HL-60 (cell line): ENCODE results near the gene RBPJL.

ENCODE experiments used
- DNase-seq, 2 experiments: peaks; one replicate each; pipeline ENCODE4 v3.0.0-alpha.2; 2010 to 2020; ENCODE audit warnings: low read depth in 1 of 2, low spot score in 1 of 2
- H3K27ac ChIP-seq: fragments of 250-450 bp; sonication (Bioruptor Pico); replicated peaks from 2 replicates; pipeline ENCODE4 v1.5.1; 2020; ENCODE audit warnings: mild to moderate bottlenecking, moderate library complexity
- H3K27me3 ChIP-seq: fragments of 250-450 bp; sonication (Bioruptor Pico); 2 replicates; pipeline ENCODE4 v1.5.1; 2021; ENCODE audit warnings: mild to moderate bottlenecking, moderate library complexity; ENCODE audit not compliant: insufficient read depth, poor library complexity, severe bottlenecking
- H3K4me3 ChIP-seq: replicated peaks from 2 replicates; pipeline ENCODE4 v1.5.1; 2011; ENCODE audit warnings: mild to moderate bottlenecking, control low read depth, low read length; ENCODE audit not compliant: insufficient read depth
- GABPA ChIP-seq: IDR thresholded peaks from 2 replicates; pipeline ENCODE4 v1.6.1; 2012; ENCODE audit warnings: low read depth
- POLR2AphosphoS5 ChIP-seq: IDR thresholded peaks from 2 replicates; pipeline ENCODE4 v1.6.1; 2012; ENCODE audit warnings: low read depth
- SPI1 ChIP-seq: IDR thresholded peaks from 2 replicates; pipeline ENCODE4 v1.6.1; 2012; ENCODE audit warnings: low read depth, mild to moderate bottlenecking, borderline replicate concordance
- TF ChIP-seq, protein P1 (sequence below): IDR thresholded peaks from one replicate; pipeline ENCODE4 v1.5.1; 2011; ENCODE audit warnings: low read length, control low read depth, inconsistent platforms; ENCODE audit not compliant: insufficient read depth
- TF ChIP-seq, protein P2 (sequence below): IDR thresholded peaks from 2 replicates; pipeline ENCODE4 v1.6.1; 2012; ENCODE audit warnings: low read depth; ENCODE audit not compliant: insufficient replicate concordance

Gene RBPJL

DNA sequence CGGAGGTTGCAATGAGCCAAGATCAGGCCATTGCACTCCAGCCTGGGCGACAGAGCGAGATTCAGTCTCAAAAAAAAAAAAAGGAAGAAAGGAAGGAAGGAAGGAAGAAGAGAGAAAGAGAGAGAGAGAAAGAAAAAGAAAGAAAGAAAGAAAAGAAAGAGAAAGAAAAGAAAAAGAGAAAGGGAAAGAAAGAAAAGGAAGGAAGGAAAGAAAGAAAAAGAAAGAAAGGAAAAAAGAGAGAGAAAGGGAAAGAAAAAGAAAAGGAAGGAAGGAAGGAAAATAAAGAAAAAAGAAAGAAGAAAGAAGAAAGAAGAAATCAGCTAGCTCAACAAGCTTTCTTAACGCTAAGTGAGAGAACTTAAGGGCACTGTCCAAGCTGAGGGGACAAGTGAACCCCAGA, 9.0 kb downstream of the RBPJL start:
- TF ChIP-seq, protein P1, sequence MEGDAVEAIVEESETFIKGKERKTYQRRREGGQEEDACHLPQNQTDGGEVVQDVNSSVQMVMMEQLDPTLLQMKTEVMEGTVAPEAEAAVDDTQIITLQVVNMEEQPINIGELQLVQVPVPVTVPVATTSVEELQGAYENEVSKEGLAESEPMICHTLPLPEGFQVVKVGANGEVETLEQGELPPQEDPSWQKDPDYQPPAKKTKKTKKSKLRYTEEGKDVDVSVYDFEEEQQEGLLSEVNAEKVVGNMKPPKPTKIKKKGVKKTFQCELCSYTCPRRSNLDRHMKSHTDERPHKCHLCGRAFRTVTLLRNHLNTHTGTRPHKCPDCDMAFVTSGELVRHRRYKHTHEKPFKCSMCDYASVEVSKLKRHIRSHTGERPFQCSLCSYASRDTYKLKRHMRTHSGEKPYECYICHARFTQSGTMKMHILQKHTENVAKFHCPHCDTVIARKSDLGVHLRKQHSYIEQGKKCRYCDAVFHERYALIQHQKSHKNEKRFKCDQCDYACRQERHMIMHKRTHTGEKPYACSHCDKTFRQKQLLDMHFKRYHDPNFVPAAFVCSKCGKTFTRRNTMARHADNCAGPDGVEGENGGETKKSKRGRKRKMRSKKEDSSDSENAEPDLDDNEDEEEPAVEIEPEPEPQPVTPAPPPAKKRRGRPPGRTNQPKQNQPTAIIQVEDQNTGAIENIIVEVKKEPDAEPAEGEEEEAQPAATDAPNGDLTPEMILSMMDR = no peak
- TF ChIP-seq, protein P2, sequence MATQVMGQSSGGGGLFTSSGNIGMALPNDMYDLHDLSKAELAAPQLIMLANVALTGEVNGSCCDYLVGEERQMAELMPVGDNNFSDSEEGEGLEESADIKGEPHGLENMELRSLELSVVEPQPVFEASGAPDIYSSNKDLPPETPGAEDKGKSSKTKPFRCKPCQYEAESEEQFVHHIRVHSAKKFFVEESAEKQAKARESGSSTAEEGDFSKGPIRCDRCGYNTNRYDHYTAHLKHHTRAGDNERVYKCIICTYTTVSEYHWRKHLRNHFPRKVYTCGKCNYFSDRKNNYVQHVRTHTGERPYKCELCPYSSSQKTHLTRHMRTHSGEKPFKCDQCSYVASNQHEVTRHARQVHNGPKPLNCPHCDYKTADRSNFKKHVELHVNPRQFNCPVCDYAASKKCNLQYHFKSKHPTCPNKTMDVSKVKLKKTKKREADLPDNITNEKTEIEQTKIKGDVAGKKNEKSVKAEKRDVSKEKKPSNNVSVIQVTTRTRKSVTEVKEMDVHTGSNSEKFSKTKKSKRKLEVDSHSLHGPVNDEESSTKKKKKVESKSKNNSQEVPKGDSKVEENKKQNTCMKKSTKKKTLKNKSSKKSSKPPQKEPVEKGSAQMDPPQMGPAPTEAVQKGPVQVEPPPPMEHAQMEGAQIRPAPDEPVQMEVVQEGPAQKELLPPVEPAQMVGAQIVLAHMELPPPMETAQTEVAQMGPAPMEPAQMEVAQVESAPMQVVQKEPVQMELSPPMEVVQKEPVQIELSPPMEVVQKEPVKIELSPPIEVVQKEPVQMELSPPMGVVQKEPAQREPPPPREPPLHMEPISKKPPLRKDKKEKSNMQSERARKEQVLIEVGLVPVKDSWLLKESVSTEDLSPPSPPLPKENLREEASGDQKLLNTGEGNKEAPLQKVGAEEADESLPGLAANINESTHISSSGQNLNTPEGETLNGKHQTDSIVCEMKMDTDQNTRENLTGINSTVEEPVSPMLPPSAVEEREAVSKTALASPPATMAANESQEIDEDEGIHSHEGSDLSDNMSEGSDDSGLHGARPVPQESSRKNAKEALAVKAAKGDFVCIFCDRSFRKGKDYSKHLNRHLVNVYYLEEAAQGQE = no peak
- TF ChIP-seq SPI1 (no peak), GABPA (no peak), POLR2AphosphoS5 (no peak)
- H3K4me3 ChIP-seq = no peak overlapping the region
- H3K27me3 ChIP-seq = no peaks in the 10 kb centered on the region
- H3K27ac ChIP-seq = no peak overlapping the region
- DNase-seq = no peak

DNA sequence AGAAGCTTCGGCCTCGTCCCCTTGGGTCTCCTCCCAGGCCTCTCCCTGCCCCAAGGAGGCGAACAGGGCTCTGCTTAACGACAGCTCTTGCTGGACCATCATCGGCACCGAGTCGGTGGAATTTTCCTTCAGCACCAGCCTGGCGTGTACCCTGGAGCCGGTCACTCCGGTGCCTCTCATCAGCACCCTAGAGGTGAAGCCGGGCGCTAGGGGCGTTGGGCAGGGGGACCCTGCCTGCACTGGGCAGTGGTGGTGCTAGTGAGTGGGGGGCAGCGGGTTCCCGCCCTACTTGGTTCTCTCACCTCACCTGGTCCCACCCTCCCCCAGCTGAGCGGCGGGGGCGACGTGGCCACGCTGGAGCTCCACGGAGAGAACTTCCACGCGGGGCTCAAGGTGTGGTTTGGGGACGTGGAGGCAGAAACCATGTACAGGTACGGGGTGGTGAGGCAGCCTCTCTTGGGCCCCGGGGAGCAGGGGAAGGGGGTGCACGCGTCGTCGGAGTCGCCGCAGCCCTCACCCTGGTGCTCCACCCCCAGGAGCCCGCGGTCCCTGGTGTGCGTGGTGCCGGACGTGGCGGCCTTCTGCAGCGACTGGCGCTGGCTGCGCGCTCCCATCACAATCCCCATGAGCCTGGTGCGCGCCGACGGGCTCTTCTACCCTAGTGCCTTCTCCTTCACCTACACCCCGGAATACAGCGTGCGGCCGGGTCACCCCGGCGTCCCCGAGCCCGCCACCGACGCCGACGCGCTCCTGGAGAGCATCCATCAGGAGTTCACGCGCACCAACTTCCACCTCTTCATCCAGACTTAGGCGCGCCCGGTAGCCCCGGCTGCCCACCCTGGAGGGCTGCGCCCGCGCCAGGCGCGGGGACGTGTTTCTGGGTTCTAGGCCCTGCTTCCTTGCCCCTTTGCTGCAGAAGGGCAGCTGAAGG, 9.8 kb downstream of the RBPJL start:
- no peak for DNase-seq
- Histone ChIP-seq H3K27ac (no peak overlapping the region), H3K27me3 (no peaks in the 10 kb centered on the region), H3K4me3 (no peak overlapping the region)
- TF ChIP-seq, protein P1 = no peak
- TF ChIP-seq, protein P2 = no peak
- TF ChIP-seq POLR2AphosphoS5 (no peak), GABPA (no peak), SPI1 (no peak)

DNA sequence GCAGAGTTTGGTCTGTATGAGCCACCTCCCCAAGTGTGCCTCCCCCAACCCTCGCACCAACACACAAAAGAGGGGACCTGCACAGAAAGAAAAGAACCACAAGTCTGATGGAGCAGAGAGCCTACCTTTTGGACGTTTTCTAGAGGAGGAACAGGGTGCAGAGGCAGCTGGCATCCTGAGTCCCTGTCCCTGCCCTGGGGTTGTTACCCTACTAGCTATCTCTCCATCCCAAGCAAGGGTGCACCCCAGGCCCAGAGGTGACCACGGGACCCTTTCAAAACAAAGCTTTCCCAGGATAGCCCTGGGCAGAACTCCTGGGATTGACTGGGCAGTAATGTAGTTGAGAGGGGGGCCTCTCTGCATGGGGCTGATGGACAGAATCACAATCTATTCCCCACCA, 11.2 kb downstream of the RBPJL start:
- H3K27me3 ChIP-seq = no peaks in the 10 kb centered on the region
- no peak for DNase-seq
- H3K27ac ChIP-seq = no peak overlapping the region
- H3K4me3 ChIP-seq = no peak overlapping the region
- TF ChIP-seq, protein P2 = no peak
- TF ChIP-seq, protein P1 = no peak
- no peak for TF ChIP-seq SPI1
- no peak for TF ChIP-seq GABPA
- no peak for TF ChIP-seq POLR2AphosphoS5
